Epithelial cell of esophagus (primary cell): Measurements from ENCODE around the gene THADA.

Source experiments
- DNase-seq: peaks from one replicate; pipeline ENCODE4 v3.0.0; 2010; ENCODE audit warnings: low read depth
- H3K4me3 ChIP-seq: 2 replicates; pipeline ENCODE4 v1.5.1; 2011; ENCODE audit warnings: mild to moderate bottlenecking, low read length, control low read depth
- CTCF ChIP-seq: IDR thresholded peaks from 2 replicates; pipeline ENCODE4 v1.5.1; 2011; ENCODE audit warnings: low read depth, mild to moderate bottlenecking, low read length, control low read depth, inconsistent platforms; ENCODE audit not compliant: insufficient read depth; ENCODE audit errors: missing control alignments

THADA gene

GRCh38 chr2:43328832-43329231, 267.0 kb downstream of the THADA start:
- no peak for TF ChIP-seq CTCF
- DNase-seq = no peak
- H3K4me3 ChIP-seq = no peak overlapping the region

- no peak overlapping the region for H3K4me3 ChIP-seq
- no peak for DNase-seq
Measured at GRCh38 chr2:43328133-43328532, 267.7 kb downstream of the THADA start.

GRCh38 chr2:43327119-43327518, 268.7 kb downstream of the THADA start:
- no peak for TF ChIP-seq CTCF
- no peak for DNase-seq
- H3K4me3 ChIP-seq = no peak overlapping the region

More at GRCh38 chr2:43328133-43328532, 267.7 kb downstream of the THADA start:
- TF ChIP-seq CTCF = no peak

GRCh38 chr2:43326101-43326825, 269.6 kb downstream of the THADA start:
- no peak for DNase-seq
- no peak for TF ChIP-seq CTCF
- no peak overlapping the region for H3K4me3 ChIP-seq

GRCh38 chr2:43325107-43325811, 270.6 kb downstream of the THADA start:
- DNase-seq = no peak
- H3K4me3 ChIP-seq = no peak overlapping the region
- TF ChIP-seq CTCF = no peak

- TF ChIP-seq CTCF = no peak
- no peak overlapping the region for H3K4me3 ChIP-seq
- DNase-seq = no peak
Measured at GRCh38 chr2:43324259-43325106, 271.4 kb downstream of the THADA start.
